Endodermal cell (in vitro differentiated cells): ENCODE results near the gene C1QTNF6. TPM values are rescaled to one million over a fixed set of nuclear protein-coding genes. Genes with fewer than 3 reads are reported as not detected.
A peak's percentile ranks its signal among the peaks of the same experiment; 100 is the strongest.

Source experiments
- DNase-seq: peaks from one replicate; pipeline ENCODE4 v3.0.0-alpha.2; 2017
- H3K27ac ChIP-seq: 2 replicates; pipeline ENCODE4 v1.5.1; 2013; ENCODE audit warnings: mild to moderate bottlenecking, low read depth, low read length, moderate library complexity
- H3K27me3 ChIP-seq: 2 replicates; pipeline ENCODE4 v1.6.1; 2013; ENCODE audit warnings: mild to moderate bottlenecking, low read length, moderate library complexity; ENCODE audit not compliant: insufficient read depth, control insufficient read depth, poor library complexity, severe bottlenecking
- H3K36me3 ChIP-seq: 2 replicates; pipeline ENCODE4 v1.7.0; 2013; ENCODE audit warnings: mild to moderate bottlenecking, low read length, moderate library complexity; ENCODE audit not compliant: control insufficient read depth, insufficient read depth
- H3K4me1 ChIP-seq: one replicate; pipeline ENCODE4 v1.7.0; 2013; ENCODE audit warnings: low read length; ENCODE audit not compliant: control insufficient read depth, insufficient read depth
- H3K4me3 ChIP-seq: 2 replicates; pipeline ENCODE4 v1.5.1; 2013; ENCODE audit warnings: mild to moderate bottlenecking, low read length, moderate library complexity
- H3K9ac ChIP-seq: 2 replicates; pipeline ENCODE4 v1.6.1; 2013; ENCODE audit warnings: mild to moderate bottlenecking, low read length, moderate library complexity; ENCODE audit not compliant: poor library complexity, severe bottlenecking; ENCODE audit errors: extremely low read depth
- H3K9me3 ChIP-seq: 2 replicates; pipeline ENCODE4 v1.6.1; 2013; ENCODE audit warnings: mild to moderate bottlenecking, low read length, moderate library complexity; ENCODE audit not compliant: control insufficient read depth
- H3K27ac Mint-ChIP-seq: 2 replicates; pipeline ENCODE4 v1.8.0; 2020; ENCODE audit warnings: mixed read lengths
- H3K27me3 Mint-ChIP-seq: 2 replicates; pipeline ENCODE4 v1.8.0; 2021; ENCODE audit warnings: mild to moderate bottlenecking, mixed read lengths; ENCODE audit not compliant: insufficient read depth
- H3K36me3 Mint-ChIP-seq: 2 replicates; pipeline ENCODE4 v1.8.0; 2020; ENCODE audit warnings: low read depth, mixed read lengths
- H3K4me1 Mint-ChIP-seq: 2 replicates; pipeline ENCODE4 v1.8.0; 2020; ENCODE audit warnings: mixed read lengths
- H3K4me3 Mint-ChIP-seq: 2 replicates; pipeline ENCODE4 v1.8.0; 2020; ENCODE audit warnings: mild to moderate bottlenecking, moderate library complexity, mixed read lengths
- H3K9me3 Mint-ChIP-seq: 2 replicates; pipeline ENCODE4 v1.8.0; 2020; ENCODE audit warnings: mild to moderate bottlenecking, mixed read lengths
- WGBS, 2 experiments: methylation state at CpG; one replicate each; pipeline versions ENCODE4 v1.1.5 to v1.1.7; 2013; ENCODE audit warnings: missing lambda C conversion rate in 2 of 2, mixed read lengths in 1 of 2; ENCODE audit not compliant: insufficient coverage in 1 of 2, insufficient read length in 1 of 2; 5-methylcytosine and 5-hydroxymethylcytosine counted together
- total RNA-seq, 2 donors: library from RNA; stranded (reverse); fragmentation: NEBNext Ultra II Directional in 1 of 2; extraction: Animal tissue kit (Norgen Biotek cat#: 25700) in 1 of 2; gene quantifications; 2 replicates in 1 of 2; 3 replicates in 1 of 2; pipeline ENCODE4 v1.2.1, GENCODE V29; 2021
- TF ChIP-seq, protein P1 (sequence below): fragments of 200-600 bp; sonication (generic); conservative IDR thresholded peaks from 2 replicates; pipeline ENCODE4 v1.5.0; 2021; ENCODE audit warnings: antibody characterized with exemption, mild to moderate bottlenecking

Gene C1QTNF6
- total RNA-seq, 2 donors from 2014 or later = 15.5 to 16.9 TPM

DNA sequence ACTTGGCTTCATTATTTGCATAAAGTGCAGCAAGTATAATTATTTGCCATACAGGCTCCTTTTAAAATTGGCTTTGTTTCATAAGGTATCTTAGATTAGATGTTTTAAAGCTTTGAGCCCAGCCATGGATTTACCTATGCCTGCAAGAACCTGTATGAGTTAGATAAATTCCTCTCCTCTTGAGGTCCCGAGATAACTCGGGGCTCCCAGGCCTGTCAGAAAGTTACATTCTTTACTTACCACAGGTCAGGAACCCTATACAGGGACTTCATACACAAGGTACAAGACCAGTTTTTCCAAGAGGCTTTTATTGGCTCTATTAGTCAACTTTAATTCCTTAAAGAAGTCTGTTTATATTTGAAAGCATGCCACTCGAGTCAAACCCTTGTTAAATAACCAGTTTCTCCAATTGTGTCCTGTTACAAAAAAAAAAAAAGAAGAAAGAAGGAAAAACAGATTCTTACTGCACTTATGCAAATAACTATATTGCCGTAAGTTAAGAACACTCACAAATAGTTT lies 2.3 kb upstream of the C1QTNF6 start:
- H3K9me3 ChIP-seq = peaks cover 38% of the 10 kb centered on the region
- no peaks in the 10 kb centered on the region for H3K27me3 ChIP-seq
- H3K36me3 Mint-ChIP-seq = peaks cover 27% of the 10 kb centered on the region
- 89 to 95% methylated on average over 3 to 4 of the region's 4 CpGs for WGBS, 2 experiments
- H3K27me3 Mint-ChIP-seq = no peaks in the 10 kb centered on the region
- peak overlapping the region; percentile 19 for H3K4me3 ChIP-seq
- no peak for DNase-seq
- H3K9ac ChIP-seq = no peak overlapping the region
- no peaks in the 10 kb centered on the region for H3K36me3 ChIP-seq
- TF ChIP-seq, protein P1, sequence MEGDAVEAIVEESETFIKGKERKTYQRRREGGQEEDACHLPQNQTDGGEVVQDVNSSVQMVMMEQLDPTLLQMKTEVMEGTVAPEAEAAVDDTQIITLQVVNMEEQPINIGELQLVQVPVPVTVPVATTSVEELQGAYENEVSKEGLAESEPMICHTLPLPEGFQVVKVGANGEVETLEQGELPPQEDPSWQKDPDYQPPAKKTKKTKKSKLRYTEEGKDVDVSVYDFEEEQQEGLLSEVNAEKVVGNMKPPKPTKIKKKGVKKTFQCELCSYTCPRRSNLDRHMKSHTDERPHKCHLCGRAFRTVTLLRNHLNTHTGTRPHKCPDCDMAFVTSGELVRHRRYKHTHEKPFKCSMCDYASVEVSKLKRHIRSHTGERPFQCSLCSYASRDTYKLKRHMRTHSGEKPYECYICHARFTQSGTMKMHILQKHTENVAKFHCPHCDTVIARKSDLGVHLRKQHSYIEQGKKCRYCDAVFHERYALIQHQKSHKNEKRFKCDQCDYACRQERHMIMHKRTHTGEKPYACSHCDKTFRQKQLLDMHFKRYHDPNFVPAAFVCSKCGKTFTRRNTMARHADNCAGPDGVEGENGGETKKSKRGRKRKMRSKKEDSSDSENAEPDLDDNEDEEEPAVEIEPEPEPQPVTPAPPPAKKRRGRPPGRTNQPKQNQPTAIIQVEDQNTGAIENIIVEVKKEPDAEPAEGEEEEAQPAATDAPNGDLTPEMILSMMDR = no peak
- H3K4me3 Mint-ChIP-seq = no peak overlapping the region
- peaks cover 40% of the 10 kb centered on the region for H3K9me3 Mint-ChIP-seq
- H3K27ac ChIP-seq = no peak overlapping the region
- H3K4me1 ChIP-seq = peaks cover 23% of the 10 kb centered on the region
- peaks cover 34% of the 10 kb centered on the region for H3K4me1 Mint-ChIP-seq
- H3K27ac Mint-ChIP-seq = no peak overlapping the region

DNA sequence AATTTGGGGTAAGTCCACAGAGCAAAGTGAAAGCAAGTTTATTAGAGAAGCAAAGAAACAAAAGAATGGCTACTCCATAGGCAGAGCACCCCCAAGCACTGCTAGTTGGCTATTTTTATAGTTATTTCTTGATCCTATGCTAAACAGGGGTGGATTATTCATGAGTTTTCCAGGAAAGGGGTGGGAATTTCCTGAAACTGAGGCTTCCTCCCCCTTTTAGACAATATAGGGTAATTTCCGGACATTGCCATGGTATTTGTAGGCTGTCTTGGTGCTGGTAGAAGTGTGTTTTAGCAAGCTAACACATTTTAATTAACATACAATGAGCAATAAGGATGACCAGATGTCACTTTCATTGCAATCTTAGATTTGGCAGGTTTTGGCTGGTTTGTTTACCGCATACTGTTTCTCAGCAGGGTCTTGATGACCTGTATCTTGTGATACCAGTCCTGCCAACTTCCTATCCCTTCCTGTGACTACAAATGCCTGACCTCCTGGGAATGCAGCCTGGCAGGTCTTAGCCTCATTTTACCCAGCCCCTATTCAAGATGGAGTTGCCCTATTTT lies 937 bp upstream of the C1QTNF6 start:
- TF ChIP-seq, protein P1 = no peak
- Histone ChIP-seq H3K36me3 (no peaks in the 10 kb centered on the region), H3K27ac (peak overlapping the region; percentile 85), H3K9ac (peak overlapping the region; percentile 50), H3K9me3 (peaks cover 30% of the 10 kb centered on the region), H3K4me1 (peaks cover 23% of the 10 kb centered on the region), H3K27me3 (no peaks in the 10 kb centered on the region), H3K4me3 (peak overlapping the region; percentile 82)
- Mint-ChIP-seq H3K27ac (peak overlapping the region; percentile 88), H3K27me3 (no peaks in the 10 kb centered on the region), H3K4me1 (peaks cover 34% of the 10 kb centered on the region), H3K36me3 (peaks cover 18% of the 10 kb centered on the region), H3K9me3 (peaks cover 29% of the 10 kb centered on the region), H3K4me3 (peak overlapping the region; percentile 65)
- peak; percentile 79 for DNase-seq
- 22 to 78% methylated on average over 1 of the region's 2 CpGs for WGBS, 2 experiments

DNA sequence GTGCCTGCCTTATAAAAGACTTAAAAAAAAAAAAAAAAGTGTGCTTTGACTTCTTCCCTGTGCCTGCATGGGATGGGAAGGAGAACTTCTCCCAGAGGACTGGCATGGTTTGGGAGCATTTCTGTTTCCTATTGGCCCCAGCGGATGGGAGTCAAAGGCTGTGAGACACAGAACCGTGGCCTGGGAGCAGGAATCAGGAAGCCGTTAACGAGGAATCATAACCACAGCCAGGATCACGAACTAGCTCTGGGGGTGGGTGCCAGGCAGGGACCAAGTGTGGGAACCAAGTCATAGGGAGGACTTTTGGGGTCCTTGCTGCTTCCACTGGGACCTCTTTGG lies 526 bp downstream of the C1QTNF6 start:
- DNase-seq = peak; percentile 65
- peaks cover 15% of the 10 kb centered on the region for H3K9me3 Mint-ChIP-seq
- Histone ChIP-seq H3K36me3 (no peaks in the 10 kb centered on the region), H3K9me3 (peaks cover 16% of the 10 kb centered on the region), H3K27me3 (no peaks in the 10 kb centered on the region), H3K4me1 (peaks cover 23% of the 10 kb centered on the region), H3K27ac (peak overlapping the region; percentile 85), H3K4me3 (peak overlapping the region; percentile 82), H3K9ac (peak overlapping the region; percentile 50)
- peaks cover 11% of the 10 kb centered on the region for H3K36me3 Mint-ChIP-seq
- H3K27ac Mint-ChIP-seq = peak overlapping the region; percentile 88
- TF ChIP-seq, protein P1 = no peak
- no peaks in the 10 kb centered on the region for H3K27me3 Mint-ChIP-seq
- H3K4me1 Mint-ChIP-seq = peaks cover 36% of the 10 kb centered on the region
- peak overlapping the region; percentile 65 for H3K4me3 Mint-ChIP-seq
- WGBS, 2 experiments = 28 to 50% methylated on average over 3 to 5 of the region's 5 CpGs
